ENCODE data around the gene PCSK6.

Gene PCSK6

DNA sequence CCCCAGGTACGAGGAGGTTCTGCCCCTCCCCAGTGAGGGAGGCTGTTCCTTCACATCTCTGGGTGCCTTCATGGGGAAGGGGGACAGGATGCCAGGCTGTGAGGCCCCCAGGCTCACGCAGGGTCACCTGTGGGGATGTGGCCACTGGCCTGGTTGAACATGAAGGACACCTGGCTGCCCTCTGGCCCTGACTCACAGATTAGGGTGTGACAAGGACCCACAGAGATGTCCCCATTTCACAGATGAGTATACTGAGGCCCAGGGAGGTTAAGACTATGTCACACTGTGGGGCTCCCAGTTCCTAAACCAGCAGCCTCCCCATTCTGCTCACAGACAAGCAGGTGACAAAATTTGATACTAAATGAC lies 42.4 kb downstream of the PCSK6 start:
- DNase-seq (ENCODE audit: low spot score): no peak
- no peak for TF ChIP-seq CTCF (IDR thresholded peaks at IDR 0.05; ENCODE audit: extremely low read depth, missing control alignments)

DNA sequence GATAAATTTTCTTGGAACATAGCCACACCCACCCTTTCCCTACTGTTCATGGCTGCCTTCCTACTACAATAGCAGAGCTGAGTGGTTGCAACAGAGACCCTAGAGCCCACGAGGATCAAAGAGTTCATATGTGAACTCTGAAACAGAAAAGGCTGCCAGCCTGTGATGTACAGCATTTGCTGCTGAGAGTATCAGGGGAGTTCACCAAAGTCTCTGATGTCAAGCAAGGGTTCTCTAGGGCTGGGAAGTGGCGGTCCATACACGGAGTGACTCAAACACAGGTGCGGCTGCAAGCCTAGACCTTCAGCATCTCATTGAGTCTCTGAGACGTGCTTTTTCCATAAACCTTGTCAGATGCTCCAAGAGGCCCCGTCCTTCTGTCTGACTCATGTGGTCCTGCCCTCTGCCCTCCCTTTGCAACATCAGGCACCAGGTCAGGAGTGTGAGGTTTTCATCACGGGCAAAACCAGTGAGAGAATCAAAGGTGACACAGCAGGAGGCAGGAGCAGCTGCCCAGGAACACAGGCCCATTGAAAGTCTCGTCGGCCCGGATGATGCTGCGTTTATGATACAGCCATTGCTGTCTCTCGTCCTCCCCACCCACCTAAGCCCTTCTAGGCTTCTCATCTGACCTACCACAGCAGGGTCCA lies 42.9 kb downstream of the PCSK6 start:
- DNase-seq (ENCODE audit: low spot score): no peak
- no peak for TF ChIP-seq CTCF (IDR thresholded peaks at IDR 0.05; ENCODE audit: extremely low read depth, missing control alignments)

DNA sequence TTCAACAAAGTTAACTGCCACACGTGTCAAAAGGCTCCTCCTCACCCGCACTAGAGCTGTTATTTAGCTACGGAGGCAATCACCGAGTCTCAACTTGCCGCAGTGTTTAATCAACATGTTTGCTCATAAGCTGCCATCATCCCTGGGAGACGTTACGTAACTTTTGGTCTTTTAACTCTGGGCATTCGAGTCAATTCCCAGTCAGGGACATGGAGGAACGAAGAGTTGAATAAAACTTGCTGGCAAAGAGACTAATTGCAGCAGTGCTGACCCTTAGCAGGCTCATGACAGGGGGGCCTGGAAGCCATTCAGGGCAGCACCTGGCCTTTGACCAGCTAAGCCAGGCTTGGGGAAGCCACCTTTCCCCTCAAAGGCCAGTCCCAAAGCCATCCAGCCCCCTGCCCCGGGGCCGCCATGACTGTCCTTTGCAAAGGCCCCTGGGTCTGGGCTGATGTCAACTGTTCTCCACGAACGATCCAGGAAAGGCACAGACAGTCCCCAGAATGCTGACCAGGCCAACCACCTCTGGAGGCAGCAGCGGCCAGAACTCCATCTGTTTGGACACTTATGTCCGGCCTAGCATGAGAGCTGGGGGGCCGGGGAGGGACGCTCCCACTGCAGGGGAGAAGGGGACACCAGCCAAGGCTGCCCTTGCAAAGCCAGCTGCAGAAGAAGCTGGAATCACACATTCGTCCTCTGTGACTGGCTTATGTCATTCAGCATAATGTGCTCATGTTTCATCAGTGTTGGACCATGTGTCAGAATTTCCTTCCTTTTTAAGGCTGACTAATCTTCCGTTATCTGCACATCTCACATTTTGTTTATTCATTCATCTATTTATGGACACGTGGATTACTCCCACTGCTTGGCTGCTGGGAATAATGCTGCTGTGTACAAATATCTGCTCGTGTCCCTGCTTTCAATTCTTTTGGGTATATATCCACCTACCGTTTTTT lies 43.7 kb downstream of the PCSK6 start:
- DNase-seq (ENCODE audit: low spot score): no peak
- no peak for TF ChIP-seq CTCF (IDR thresholded peaks at IDR 0.05; ENCODE audit: extremely low read depth, missing control alignments)

- no peak for TF ChIP-seq CTCF (IDR thresholded peaks at IDR 0.05; ENCODE audit: extremely low read depth, missing control alignments)
- DNase-seq (ENCODE audit: low spot score): no peak
Measured at GRCh38 chr15:101444807-101445508, 44.5 kb downstream of the PCSK6 start.

- TF ChIP-seq CTCF (IDR thresholded peaks at IDR 0.05; ENCODE audit: extremely low read depth, missing control alignments): no peak
- no peak for DNase-seq (ENCODE audit: low spot score)
Measured at GRCh38 chr15:101444015-101444414, 45.5 kb downstream of the PCSK6 start.

DNA sequence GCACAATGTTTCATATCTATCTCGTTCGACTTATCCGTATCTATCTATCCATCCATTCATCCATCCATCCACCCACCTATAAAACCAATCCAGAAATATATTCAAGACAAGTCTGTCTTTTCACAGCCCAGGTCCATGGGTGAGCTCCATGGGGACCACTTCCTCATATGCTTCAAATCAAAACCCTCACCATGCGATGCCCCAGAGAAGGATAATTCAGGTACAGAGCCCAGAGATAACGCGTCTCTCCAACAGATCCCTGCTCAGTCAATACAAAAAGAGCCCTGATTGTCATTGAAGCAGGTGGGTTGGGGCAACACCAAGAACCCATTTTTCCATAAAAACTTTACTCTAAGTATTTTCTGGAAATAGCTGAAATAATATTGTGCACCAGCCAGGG lies 47.2 kb downstream of the PCSK6 start:
- no peak for DNase-seq (ENCODE audit: low spot score)
- TF ChIP-seq CTCF (IDR thresholded peaks at IDR 0.05; ENCODE audit: extremely low read depth, missing control alignments): no peak

- no peak for DNase-seq (ENCODE audit: low spot score)
- no peak for TF ChIP-seq CTCF (IDR thresholded peaks at IDR 0.05; ENCODE audit: extremely low read depth, missing control alignments)
Measured at GRCh38 chr15:101441696-101442095, 47.8 kb downstream of the PCSK6 start.

All from GM20000 (cell line).